Uterus (tissue), 4 donors: ENCODE results near the gene GALNT2. TPM values are rescaled to one million over a fixed set of nuclear protein-coding genes. Genes with fewer than 3 reads are reported as not detected.

Experiments
- DNase-seq, 2 donors: peaks; one replicate each; pipeline ENCODE4 v3.0.0-alpha.2; 2019 to 2020
- H3K27ac ChIP-seq, 2 donors: fragments of 200-600 bp; sonication (generic); 1 replicate in 1 of 2; 2 replicates in 1 of 2; pipeline ENCODE4 v1.5.1; 2016 to 2018
- H3K27me3 ChIP-seq, 2 donors: fragments of 200-600 bp; sonication (generic); one replicate each; pipeline ENCODE4 v1.5.1; 2018 to 2019; ENCODE audit warnings: control low read depth in 1 of 2
- H3K36me3 ChIP-seq, 2 donors: fragments of 200-600 bp; sonication (generic); one replicate each; pipeline ENCODE4 v1.5.1; 2019; ENCODE audit warnings: control low read depth in 1 of 2
- H3K4me1 ChIP-seq, 2 donors: fragments of 200-600 bp; sonication (generic); one replicate each; pipeline ENCODE4 v1.5.1; 2018 to 2019; ENCODE audit warnings: control low read depth in 1 of 2
- H3K4me3 ChIP-seq, 2 donors: fragments of 200-600 bp; sonication (generic); 1 replicate in 1 of 2; 2 replicates in 1 of 2; pipeline ENCODE4 v1.5.1; 2018 to 2019; ENCODE audit warnings: mild to moderate bottlenecking in 1 of 2
- H3K9me3 ChIP-seq, 2 donors: fragments of 200-600 bp; sonication (generic); one replicate each; pipeline ENCODE4 v1.5.1; 2019; ENCODE audit warnings: control low read depth in 1 of 2
- CTCF ChIP-seq, 4 experiments: fragments of 200-600 bp in 2 of 4; fragments of 450-650 bp in 2 of 4; sonication (generic) in 2 of 4; IDR thresholded peaks; one replicate each; pipeline ENCODE4 v1.5.1; 2016 to 2019; ENCODE audit warnings: antibody characterized with exemption in 4 of 4, mild to moderate bottlenecking in 2 of 4, moderate library complexity in 1 of 4
- POLR2A ChIP-seq, 2 donors: fragments of 450-650 bp; IDR thresholded peaks; one replicate each; pipeline ENCODE4 v1.6.1; 2016; ENCODE audit warnings: antibody characterized with exemption in 2 of 2, mild to moderate bottlenecking in 1 of 2, moderate library complexity in 1 of 2
- intact Hi-C: fragments of 100-400 bp; cut with DNase I; formaldehyde crosslinking; loops from one replicate; pipeline ENCODE4 v1.15.1; 2023; ENCODE audit warnings: low total_unique reads
- total RNA-seq, 4 donors: library from RNA; depleted of rRNA in 3 of 4; stranded (reverse); fragments of >200 nt in 3 of 4; gene quantifications; one replicate each; pipeline versions ENCODE4 v1.1.0 to v1.2.4, GENCODE V29; 2014 to 2023
- donor health status: DM: yes; HTN: yes; CAD: no.

The GALNT2 gene
- total RNA-seq, 4 donors from 2014 or later = 13.6 to 51.6 (median 39.6) TPM

GRCh38 chr1:230299191-230300006 is 232.4 kb downstream of the GALNT2 start:
- intact Hi-C loops = no loop called here
- Histone ChIP-seq H3K4me3 (no peak overlapping the region), H3K4me1 (no peaks in the 10 kb centered on the region), H3K9me3 (no peaks in the 10 kb centered on the region), H3K27me3 (no peaks in the 10 kb centered on the region), H3K27ac (no peak overlapping the region), H3K36me3 (no peaks in the 10 kb centered on the region)
- peak in 1 of 2 donors; percentile 5 for DNase-seq
- TF ChIP-seq POLR2A (IDR thresholded peaks at IDR 0.05) = no peak
- TF ChIP-seq CTCF (IDR thresholded peaks at IDR 0.05) = no peak

GRCh38 chr1:230300322-230301301 is 233.6 kb downstream of the GALNT2 start:
- Histone ChIP-seq H3K9me3 (no peaks in the 10 kb centered on the region), H3K4me1 (no peaks in the 10 kb centered on the region), H3K27me3 (no peaks in the 10 kb centered on the region), H3K36me3 (no peaks in the 10 kb centered on the region), H3K27ac (no peak overlapping the region), H3K4me3 (no peak overlapping the region)
- intact Hi-C loops = no loop called here
- DNase-seq = no peak
- TF ChIP-seq POLR2A (IDR thresholded peaks at IDR 0.05) (no peak), CTCF (IDR thresholded peaks at IDR 0.05) (no peak)

- H3K4me1 ChIP-seq = no peaks in the 10 kb centered on the region
- no peak overlapping the region for H3K4me3 ChIP-seq
- no peak for DNase-seq
- H3K27ac ChIP-seq = no peak overlapping the region
- H3K9me3 ChIP-seq = no peaks in the 10 kb centered on the region
- H3K36me3 ChIP-seq = no peaks in the 10 kb centered on the region
- TF ChIP-seq CTCF (IDR thresholded peaks at IDR 0.05) = no peak
- TF ChIP-seq POLR2A (IDR thresholded peaks at IDR 0.05) = no peak
- intact Hi-C loops = no loop called here
- H3K27me3 ChIP-seq = no peaks in the 10 kb centered on the region
Observed at GRCh38 chr1:230301322-230301721, 234.3 kb downstream of the GALNT2 start.

GRCh38 chr1:230301822-230302221 is 234.8 kb downstream of the GALNT2 start:
- TF ChIP-seq POLR2A (IDR thresholded peaks at IDR 0.05) (no peak), CTCF (IDR thresholded peaks at IDR 0.05) (no peak)
- no peak for DNase-seq
- no peaks in the 10 kb centered on the region for H3K4me1 ChIP-seq
- no peaks in the 10 kb centered on the region for H3K9me3 ChIP-seq
- H3K27ac ChIP-seq = no peak overlapping the region
- H3K27me3 ChIP-seq = no peaks in the 10 kb centered on the region
- no peaks in the 10 kb centered on the region for H3K36me3 ChIP-seq
- no peak overlapping the region for H3K4me3 ChIP-seq
- intact Hi-C loops = no loop called here

- H3K9me3 ChIP-seq = no peaks in the 10 kb centered on the region
- H3K4me3 ChIP-seq = no peak overlapping the region
- no peaks in the 10 kb centered on the region for H3K36me3 ChIP-seq
- H3K27me3 ChIP-seq = no peaks in the 10 kb centered on the region
- no peaks in the 10 kb centered on the region for H3K4me1 ChIP-seq
- TF ChIP-seq CTCF (IDR thresholded peaks at IDR 0.05) = no peak
- TF ChIP-seq POLR2A (IDR thresholded peaks at IDR 0.05) = no peak
- DNase-seq = no peak
- H3K27ac ChIP-seq = no peak overlapping the region
- intact Hi-C loops = no loop called here
Observed at GRCh38 chr1:230303069-230303468, 236.0 kb downstream of the GALNT2 start.
